GM19240 (cell line): ENCODE results near the gene GABPB1.

Source experiments
- DNase-seq: peaks from one replicate; pipeline ENCODE4 v3.0.0; 2011; ENCODE audit warnings: low spot score; ENCODE audit not compliant: insufficient read length

Gene GABPB1

GRCh38 chr15:50344006-50344464, 11.0 kb downstream of the GABPB1 start:
- DNase-seq, result no peak

GRCh38 chr15:50341616-50342136, 13.3 kb downstream of the GABPB1 start:
- DNase-seq, result no peak

GRCh38 chr15:50340416-50340815, 14.6 kb downstream of the GABPB1 start:
- DNase-seq, result no peak

- DNase-seq, result no peak
Measured at GRCh38 chr15:50339717-50340116, 15.3 kb downstream of the GABPB1 start.

GRCh38 chr15:50335251-50335650, 19.7 kb downstream of the GABPB1 start:
- no peak for DNase-seq

GRCh38 chr15:50333229-50333628, 21.8 kb downstream of the GABPB1 start:
- DNase-seq, result no peak

GRCh38 chr15:50330921-50331320, 24.1 kb downstream of the GABPB1 start:
- DNase-seq, result no peak

GRCh38 chr15:50328116-50328515, 26.9 kb downstream of the GABPB1 start:
- no peak for DNase-seq

GRCh38 chr15:50321680-50322210, 33.3 kb downstream of the GABPB1 start:
- no peak for DNase-seq

GRCh38 chr15:50320504-50320903, 34.5 kb downstream of the GABPB1 start:
- DNase-seq, result no peak

GRCh38 chr15:50318697-50319096, 36.3 kb downstream of the GABPB1 start:
- no peak for DNase-seq

- DNase-seq, result no peak
Measured at GRCh38 chr15:50315814-50316630, 39.0 kb downstream of the GABPB1 start.

- no peak for DNase-seq
Measured at GRCh38 chr15:50312636-50313035, 42.4 kb downstream of the GABPB1 start.

- DNase-seq, result no peak
Measured at GRCh38 chr15:50307799-50308198, 47.2 kb downstream of the GABPB1 start.

GRCh38 chr15:50304836-50305235, 50.2 kb downstream of the GABPB1 start:
- DNase-seq, result no peak

- DNase-seq, result no peak
Measured at GRCh38 chr15:50302581-50302980, 52.4 kb downstream of the GABPB1 start.

GRCh38 chr15:50298340-50298739, 56.7 kb downstream of the GABPB1 start:
- DNase-seq, result no peak

- DNase-seq, result no peak
Measured at GRCh38 chr15:50295966-50296365, 59.0 kb downstream of the GABPB1 start.

GRCh38 chr15:50289749-50290148, 65.2 kb downstream of the GABPB1 start:
- DNase-seq, result no peak

GRCh38 chr15:50287324-50288116, 67.5 kb downstream of the GABPB1 start:
- DNase-seq, result no peak

GRCh38 chr15:50281427-50281826, 73.6 kb downstream of the GABPB1 start:
- no peak for DNase-seq

GRCh38 chr15:50280271-50280670, 74.7 kb downstream of the GABPB1 start:
- DNase-seq, result no peak
